Ammon's horn (tissue), 1 donor: ENCODE data around the gene LZTS3.
"Not testable (repeated sequence)": the region's sequence is repeated elsewhere in the genome, so short reads cannot be mapped to it uniquely, and the experiment has no call there.

Source experiments
- DNase-seq: peaks from one replicate; pipeline ENCODE4 v3.0.0-alpha.2; 2016; ENCODE audit warnings: low spot score

LZTS3 gene

DNA sequence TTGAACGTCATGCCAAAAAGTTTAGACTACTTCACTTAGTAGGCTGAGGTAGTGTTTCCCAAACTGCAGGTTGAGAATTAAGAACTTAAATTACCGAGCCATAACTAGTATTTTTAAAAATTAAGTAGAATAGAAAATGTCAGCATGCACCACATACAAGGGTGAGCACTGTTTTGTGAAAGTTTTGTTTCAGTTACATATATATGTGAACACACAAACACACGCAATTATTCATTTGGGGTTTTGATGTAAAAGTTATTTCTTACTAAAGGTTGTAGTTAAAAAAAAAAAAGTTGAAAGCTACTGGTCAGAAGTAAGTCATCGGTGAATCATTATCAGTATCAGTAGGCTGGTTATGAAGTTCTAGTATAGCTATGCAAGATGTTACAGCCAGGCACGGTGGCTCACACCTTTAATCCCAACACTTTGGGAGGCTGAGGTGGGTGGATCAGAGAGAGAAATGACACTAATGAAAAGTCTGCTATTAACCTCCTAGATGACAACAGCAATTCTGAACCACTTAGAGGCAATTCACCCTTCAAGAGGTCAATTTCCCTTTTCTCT lies 37.8 kb downstream of the LZTS3 start:
- DNase-seq, result no peak

- DNase-seq, result no peak
These were observed 39.2 kb downstream of the LZTS3 start for GRCh38 chr20:3134151-3134550.

GRCh38 chr20:3133155-3133554 lies 40.2 kb downstream of the LZTS3 start:
- DNase-seq, result no peak

DNA sequence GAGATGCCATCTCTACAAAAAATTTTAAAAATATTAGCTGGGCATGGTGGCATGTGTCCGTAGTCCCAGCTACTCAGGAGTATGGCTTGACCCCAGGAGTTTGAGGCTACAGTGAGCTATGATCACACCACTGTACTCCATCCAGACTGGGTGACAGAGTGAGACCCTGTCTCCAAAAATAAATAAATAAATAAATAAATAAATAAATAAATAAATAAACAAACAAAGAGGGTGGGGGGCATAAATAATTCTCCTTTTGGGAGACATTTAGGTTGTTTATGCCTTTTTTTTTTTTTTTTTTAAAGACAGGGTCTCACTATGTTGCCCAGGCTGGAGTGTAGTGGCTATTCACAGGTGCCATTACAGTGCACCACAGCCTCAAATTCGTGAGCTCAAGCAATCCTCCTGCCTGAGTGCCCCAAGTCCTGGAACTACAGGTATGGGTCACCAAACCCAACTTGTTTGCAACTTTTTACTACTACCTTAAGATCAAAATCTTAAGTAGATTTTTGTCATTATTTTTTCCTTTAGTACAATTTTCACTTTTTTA lies 43.2 kb downstream of the LZTS3 start:
- DNase-seq, result no peak

GRCh38 chr20:3129094-3129493 lies 44.3 kb downstream of the LZTS3 start:
- DNase-seq, result no peak

DNA sequence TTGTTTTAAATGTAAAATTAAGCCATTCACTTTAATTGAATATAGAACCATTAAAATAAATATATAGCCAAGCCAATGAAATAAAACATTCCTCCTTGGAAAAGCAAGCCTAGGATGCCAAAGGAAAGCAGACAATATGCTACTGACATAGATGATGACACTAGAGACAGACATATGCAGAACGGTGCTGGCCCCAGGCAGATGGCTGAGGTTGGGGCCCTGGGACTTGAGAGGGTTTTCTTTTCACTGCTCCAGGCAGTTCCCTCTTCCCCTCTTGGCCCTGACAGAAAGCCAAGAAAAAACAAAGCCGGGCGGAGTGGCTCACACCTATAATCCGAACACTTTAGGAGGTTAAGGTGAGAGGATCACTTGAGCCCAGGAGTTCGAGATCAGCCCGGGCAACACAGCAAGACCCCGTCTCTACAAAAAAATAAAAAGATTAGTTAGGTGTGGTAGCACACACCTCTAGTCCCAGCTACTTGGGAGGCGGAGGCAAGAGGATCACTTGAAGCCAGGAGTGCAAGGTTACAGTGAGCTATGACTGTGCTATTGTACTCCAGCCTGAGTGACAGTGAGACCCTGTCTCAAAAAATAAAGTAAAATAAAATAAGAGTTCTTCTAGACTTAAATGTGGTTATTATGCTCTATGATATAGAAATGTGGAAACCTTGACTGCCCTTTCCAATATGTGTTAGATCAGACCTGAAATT lies 44.9 kb downstream of the LZTS3 start:
- no peak for DNase-seq

DNA sequence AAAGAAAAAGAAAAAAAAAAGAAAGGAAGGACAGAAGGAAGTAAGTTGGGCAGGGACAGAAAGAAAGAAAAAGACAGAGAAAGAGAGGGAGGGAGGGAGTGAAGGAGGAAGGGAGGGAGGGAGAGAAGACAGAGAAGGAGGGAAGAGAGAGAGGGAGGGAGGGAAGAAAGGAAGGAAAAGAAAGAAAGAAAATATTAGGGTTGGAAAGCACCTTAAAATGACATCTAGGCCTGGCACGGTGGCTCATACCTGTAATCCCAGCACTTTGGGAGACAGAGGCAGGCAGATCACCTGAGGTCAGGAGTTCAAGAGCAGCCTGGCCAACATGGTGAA lies 46.9 kb downstream of the LZTS3 start:
- no peak for DNase-seq

DNA sequence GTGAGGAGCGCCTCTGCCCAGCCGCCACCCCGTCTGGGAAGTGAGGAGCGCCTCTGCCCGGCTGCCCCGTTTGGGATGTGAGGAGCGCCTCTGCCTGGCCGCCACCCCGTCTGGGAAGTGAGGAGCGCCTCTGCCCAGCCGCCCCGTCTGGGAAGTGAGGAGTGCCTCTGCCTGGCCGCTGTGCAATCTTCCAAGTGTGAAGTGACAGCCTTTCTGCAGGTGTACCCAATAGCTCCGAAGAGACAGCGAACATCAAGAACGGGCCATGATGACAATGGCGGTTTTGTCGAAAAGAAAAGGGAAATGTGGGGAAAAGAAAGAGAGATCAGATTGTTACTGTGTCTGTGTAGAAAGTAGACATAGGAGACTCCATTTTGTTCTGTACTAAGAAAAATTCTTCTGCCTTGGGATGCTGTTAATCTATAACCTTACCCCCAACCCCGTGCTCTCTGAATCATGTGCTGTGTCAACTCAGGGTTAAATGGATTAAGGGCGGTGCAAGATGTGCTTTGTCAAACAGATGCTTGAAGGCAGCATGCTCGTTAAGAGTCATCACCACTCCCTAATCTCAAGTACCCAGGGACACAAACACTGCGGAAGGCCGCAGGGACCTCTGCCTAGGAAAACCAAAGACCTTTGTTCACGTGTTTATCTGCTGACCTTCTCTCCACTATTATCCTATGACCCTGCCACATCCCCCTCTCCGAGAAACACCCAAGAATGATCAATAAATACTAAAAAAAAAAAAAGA lies 47.4 kb downstream of the LZTS3 start:
- not testable (repeated sequence) for DNase-seq

DNA sequence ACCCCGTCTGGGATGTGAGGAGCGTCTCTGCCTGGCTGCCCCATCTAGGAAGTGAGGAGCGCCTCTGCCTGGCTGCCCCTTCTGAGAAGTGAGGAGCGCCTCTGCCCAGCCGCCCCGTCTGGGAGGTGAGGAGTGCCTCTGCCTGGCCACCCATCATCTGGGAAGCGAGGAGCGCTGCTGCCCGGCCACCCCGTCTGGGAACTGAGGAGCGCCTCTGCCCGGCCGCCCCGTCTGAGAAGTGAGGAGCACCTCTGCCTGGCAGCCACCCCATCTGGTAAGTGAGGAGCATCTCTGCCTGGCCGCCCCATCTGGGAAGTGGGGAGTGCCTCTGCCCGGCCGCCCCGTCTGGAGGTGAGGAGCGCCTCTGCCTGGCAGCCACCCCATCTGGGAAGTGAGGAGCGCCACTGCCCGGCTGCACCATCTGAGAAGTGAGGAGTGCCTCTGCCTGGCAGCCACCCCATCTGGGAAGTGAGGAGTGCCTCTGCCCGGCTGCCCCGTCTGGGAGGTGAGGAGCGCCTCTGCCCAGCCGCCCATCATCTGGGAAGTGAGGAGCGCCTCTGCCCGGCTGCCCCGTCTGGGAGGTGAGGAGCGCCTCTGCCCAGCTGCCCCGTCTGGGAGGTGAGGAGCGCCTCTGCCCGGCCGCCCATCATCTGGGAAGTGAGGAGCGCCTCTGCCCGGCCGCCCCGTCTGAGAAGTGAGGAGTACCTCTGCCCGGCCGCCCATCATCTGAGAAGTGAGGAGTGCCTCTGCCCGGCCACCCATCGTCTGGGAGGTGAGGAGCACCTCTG lies 48.4 kb downstream of the LZTS3 start:
- DNase-seq, result not testable (repeated sequence)

DNA sequence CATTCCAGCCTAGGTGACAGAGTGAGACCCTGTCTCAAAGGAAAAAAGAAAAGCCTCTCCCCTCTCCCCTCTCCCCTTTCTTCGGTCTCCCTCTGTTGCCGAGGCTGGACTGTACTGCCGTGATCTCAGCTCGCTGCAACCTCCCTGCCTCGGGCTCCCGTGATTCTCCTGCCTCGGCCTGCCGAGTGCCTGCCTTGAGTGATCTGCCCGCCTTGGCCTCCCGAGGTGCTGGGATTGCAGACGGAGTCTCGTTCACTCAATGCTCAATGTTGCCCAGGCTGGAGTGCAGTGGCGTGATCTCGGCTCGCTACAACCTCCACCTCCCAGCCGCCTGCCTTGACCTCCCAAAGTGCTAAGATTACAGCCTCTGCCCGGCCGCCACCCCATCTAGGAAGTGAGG lies 49.2 kb downstream of the LZTS3 start:
- not testable (repeated sequence) for DNase-seq

DNA sequence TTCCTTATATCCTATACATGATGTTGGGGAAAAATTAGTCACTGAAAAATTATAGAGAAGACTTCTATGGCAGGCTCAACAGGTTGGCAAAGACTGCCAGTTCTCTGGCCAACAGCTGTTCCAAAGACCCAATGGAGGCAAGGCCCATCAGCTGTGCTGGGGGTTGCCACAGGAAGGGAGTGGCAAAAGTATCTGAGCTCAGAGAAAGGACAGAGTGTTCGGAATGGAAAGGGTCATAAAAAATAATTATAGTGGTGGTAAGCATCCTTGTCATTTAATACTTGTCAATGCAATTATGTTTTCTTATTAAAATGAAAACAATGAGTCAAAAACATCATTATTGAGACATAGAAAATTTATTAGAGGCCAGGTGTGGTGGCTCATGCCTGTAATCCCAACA lies 49.8 kb downstream of the LZTS3 start:
- no peak for DNase-seq

GRCh38 chr20:3121955-3122610 lies 51.3 kb downstream of the LZTS3 start:
- DNase-seq, result no peak

DNA sequence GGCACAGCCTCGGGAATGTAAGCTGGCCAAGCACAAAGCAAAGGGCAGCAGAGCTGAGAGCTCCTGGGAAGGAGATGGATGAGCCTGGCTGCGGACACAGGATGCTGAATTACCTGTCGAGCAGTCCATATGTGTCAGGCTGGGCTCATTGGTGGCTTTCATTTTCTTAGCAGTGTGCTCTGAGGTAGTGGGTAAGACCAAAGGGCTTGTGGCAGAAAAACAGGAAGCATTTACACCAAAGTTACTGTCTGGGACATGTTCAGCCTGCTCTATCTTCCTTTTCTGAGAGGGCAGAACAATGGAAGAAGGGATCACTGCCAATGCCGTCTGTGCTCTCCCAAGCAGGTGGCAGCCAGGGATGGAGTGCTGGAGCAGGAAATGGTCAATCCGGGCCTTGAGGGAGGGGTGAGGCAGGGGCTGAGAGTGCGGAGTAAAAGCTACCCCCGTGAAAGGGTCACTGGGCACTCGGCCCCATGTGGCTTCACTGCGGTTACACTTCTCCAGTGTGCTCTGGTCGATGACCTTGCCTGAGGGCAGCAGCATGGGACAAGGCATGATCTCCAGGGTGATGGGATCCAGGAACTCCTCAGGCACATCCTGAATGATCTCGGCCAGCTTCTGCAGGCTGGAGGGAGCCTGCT lies 52.0 kb downstream of the LZTS3 start:
- no peak for DNase-seq

GRCh38 chr20:3119044-3119443 lies 54.3 kb downstream of the LZTS3 start:
- DNase-seq, result no peak

GRCh38 chr20:3117839-3118379 lies 55.4 kb downstream of the LZTS3 start:
- DNase-seq, result peak; percentile 88

- no peak for DNase-seq
These were observed 57.0 kb downstream of the LZTS3 start for GRCh38 chr20:3116341-3116740.

- DNase-seq, result peak; percentile 48
These were observed 57.9 kb downstream of the LZTS3 start for GRCh38 chr20:3115190-3116107.
